SKM-1 treated with dmso at 0.1 percent for 144 hours (cell line): Measurements from ENCODE around the gene SLCO4A1.
A peak's percentile ranks its signal among the peaks of the same experiment; 100 is the strongest.
"Not testable (repeated sequence)": the region's sequence is repeated elsewhere in the genome, so short reads cannot be mapped to it uniquely, and the experiment has no call there.

ENCODE experiments used
- DNase-seq: peaks from one replicate; lab custom pipeline; 2025; ENCODE audit not compliant: unreplicated experiment; lab: John Stamatoyannopoulos, UW

The SLCO4A1 gene

DNA sequence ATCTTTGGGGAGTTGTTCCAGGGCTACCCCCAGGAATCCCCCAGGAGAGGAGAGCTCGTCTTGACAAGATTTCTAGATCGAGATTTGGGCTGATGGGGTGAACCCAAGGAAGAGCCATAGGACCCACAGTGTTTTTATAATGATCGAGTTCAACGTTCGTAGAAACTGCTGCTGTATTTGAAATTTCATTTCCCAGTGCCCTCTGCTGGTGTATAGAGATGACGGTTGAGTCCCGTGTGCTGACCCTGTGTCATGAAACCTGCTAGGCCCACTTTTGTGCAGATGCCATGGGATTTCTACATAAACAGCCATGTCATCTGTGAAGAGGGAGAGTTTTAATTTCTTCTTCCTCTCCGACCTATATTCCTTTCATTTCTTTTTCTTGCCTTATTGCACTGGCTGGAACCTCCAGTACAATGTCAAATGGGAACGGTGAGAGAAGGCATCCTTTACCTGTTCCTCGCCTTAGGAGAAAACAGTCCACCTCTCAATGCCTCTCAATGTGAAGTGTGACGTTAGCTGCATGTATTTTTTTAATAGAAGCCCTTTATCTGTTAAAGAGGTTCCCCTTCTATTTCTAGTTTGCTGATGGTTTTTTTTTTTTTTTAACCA is 37.8 kb downstream of the SLCO4A1 start:
- DNase-seq: no peak

DNA sequence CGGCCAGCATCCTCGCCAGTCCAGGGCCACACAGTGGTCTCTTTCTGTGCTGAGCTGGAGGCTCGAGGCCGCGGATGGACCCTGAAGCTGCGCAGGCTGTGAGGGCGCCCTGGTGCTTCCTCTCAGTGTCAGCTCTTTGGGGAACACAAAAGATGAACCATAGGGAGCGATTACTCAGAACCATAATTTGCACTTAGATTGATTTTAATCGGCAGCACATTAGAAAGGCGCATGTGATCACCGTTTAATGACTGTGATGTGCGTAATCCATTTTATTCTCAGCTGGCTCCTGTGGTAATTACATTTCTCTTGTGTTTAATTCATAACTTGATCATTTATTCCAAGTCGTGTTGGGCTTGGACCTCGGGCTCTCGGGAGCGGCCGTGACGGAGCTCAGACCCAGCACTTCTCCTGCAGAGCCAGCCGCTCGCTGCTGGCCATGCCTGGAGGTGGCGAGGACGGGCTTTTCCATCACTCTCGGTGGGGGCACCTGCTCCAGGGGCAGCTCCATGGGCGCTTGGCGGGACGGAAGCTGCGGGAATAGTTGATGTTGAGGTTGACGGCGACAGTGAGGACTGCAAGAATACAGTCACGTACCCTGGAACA is 40.7 kb downstream of the SLCO4A1 start:
- no peak for DNase-seq

DNA sequence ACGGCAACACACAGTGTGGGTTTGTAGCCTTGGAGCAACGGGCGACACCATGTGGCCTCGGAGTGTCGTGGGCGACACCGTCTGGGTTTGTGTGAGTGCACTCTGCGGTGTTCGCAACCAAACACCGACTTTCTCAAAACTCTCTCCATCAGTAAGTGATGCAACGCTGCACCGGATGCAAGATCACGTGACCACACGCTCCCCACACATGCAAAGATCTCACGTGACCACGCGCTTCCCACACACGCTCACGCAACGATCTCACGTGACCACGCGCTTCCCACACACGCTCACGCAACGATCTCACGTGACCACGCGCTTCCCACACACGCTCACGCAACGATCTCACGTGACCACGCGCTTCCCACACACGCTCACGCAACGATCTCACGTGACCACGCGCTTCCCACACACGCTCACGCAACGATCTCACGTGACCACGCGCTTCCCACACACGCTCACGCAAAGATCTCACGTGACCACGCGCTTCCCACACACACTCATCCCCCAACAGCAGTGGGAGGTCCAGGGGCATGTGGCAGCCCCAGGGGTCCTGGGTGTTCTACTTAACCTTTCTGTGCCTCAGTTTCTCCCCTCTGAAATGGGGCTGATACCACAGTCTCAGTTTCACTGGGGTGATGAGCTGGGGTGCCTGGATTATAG is 41.5 kb downstream of the SLCO4A1 start:
- not testable (repeated sequence) for DNase-seq

DNA sequence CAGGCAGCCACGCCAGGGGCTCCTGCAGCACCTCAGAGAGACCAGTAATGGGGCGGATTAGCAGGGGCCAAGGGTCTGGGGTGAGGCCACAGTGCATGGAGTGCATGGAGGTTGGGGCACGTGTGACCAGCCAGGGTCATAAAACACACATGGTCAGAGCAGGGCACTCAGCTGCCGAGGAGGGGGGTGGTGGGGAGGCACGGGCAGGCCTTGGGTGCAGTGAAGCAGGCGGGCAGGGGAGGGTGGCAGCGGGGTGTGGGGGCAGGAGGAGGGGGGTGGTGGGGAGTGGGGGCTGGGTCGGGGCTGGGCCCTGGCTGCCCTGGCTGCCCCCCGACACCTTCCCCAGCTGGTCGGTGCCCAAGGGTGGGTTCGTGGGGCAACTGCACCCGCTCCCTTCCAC is 42.7 kb downstream of the SLCO4A1 start:
- no peak for DNase-seq

DNA sequence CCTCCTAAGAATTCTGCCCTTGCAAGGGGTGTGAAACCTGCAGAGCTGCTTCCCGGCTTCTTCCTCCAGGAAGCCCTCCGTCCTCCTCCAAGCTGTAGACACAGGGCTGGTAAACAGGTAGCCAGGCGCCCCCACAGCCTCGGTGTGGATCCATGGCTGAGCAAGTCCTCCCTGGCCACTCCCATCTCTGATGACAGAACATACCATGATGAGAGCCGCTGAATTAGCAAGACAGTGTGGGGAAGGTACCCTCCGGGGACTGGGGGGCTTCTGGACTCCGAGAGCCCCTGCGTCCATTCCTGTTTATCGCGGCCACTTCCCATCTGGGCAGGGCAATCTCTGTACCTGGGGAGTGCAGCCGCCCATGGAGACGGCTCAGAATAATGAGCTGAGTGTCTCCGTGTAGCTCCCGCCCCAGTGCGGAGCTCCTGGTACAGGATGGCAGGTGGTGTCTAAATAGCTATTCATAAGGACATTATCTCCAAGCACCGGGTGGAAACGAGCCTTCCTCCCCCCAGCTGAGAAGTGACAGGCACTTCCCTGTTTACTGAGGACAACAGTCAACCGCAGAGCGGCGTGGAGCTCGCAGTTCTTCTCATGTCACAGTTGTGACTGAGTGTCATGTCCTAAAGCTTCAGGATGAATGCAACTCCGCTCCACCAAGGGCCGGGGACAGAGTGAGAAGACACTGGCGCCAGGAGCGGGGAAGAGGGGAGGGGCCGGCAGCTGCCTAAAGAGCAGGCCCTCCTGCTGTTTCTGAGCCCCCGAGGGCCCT is 43.7 kb downstream of the SLCO4A1 start:
- peak; percentile 83 for DNase-seq

DNA sequence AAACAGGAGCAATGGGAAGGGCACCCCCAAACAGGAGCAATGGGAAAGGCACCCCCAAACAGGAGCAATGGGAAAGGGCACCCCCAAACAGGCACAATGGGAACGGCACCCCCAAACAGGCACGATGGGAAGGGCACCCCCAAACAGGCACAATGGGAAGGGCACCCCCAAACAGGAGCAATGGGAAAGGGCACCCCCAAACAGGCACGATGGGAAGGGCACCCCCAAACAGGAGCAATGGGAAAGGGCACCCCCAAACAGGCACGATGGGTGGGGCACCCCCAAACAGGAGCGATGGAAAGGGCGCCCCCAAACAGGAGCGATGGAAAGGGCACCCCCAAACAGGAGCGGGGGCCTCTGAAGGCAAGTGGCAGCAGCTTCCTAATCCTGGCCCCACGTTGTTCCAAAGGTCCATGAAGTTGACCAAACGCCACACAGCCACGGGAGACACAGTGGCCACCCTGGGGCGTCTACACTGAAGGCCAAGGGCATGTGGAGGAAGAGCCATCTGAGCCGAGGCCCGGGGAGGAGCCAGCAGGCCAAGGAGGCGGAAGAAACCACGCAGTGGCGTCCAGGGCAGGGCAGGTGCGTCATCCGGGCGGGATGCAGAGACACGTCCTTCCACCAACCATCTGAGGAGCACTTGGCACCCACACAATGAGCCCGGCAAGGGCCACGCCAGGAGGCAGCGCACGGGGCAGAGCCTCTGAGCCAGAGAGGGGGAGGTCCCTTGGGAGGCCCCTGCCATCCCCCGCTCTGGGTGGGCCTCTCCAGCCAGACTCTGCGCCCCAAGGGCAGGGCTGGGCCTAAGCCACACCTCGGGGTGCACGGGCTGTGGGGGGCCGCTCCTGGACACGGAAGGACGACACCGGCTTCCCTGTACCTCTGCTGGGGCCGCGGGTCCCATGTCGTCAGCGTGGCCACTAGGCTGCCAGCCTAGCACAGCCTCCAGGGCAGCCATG is 44.8 kb downstream of the SLCO4A1 start:
- DNase-seq: no peak

DNA sequence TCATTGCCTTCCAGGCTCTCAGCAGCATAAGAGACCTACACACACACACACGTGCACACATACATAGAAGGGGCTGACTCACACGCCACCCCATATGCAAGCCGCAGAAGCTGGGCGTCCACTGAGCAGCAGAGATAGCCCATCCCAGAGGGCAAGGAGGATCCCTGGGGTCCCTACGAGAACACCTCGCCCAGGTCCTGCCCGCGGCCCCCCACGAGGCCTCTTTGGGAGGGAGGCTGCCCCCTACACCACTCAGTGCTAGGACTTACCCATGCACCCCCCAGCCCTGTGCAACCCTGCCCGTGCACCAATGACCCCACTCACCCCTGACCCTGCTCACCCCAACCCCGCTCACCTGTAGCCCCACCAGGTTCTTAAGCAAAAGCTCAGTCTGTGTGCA is 45.8 kb downstream of the SLCO4A1 start:
- no peak for DNase-seq

DNA sequence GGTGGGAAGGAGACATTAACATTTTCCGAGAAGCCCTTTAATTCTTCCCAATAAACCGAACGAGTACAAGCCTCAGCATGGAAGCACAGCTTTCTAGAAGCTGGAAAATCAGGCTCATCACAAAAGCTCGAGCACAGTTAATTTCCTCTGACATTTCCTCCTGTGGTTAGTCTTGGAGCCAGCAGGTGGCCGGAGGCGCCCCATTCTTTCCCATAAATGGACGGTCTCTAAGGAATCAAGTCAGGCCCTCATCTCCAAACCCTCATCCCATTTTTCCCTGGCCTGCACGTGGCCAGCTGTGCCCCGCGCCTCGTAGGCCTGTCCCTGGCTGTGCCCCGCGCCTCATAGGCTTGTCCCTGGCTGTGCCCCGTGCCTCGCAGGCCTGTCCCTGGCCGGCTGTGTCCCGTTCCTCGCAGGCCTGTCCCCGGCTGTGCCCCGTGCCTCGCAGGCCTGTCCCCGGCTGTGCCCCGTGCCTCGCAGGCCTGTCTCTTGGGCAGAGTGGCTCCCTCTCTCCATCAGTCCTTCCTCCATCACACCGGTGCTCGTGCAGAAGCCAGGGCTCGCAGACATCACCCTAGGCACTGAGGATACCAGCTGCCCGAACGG is 46.7 kb downstream of the SLCO4A1 start:
- DNase-seq: no peak

DNA sequence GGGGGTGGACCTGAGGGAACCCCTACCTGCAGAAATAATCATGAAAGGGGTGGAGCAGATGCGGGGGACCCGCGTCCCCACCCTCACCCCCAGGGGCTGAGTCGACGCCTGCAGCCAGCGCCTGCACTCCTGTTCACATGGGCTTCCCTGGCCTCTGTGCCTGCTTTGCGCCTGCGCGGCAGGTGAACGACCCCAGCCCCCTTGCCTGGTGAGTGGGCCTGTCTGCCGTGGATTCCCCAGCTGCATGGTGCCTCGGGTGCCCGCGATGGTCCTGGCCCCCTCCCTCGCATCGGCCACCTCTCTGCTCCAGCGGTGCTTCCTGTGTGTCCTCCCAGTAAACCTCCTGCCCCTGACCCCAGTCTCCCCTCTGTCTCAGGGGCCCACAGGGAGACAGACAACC is 47.6 kb downstream of the SLCO4A1 start:
- DNase-seq: no peak

DNA sequence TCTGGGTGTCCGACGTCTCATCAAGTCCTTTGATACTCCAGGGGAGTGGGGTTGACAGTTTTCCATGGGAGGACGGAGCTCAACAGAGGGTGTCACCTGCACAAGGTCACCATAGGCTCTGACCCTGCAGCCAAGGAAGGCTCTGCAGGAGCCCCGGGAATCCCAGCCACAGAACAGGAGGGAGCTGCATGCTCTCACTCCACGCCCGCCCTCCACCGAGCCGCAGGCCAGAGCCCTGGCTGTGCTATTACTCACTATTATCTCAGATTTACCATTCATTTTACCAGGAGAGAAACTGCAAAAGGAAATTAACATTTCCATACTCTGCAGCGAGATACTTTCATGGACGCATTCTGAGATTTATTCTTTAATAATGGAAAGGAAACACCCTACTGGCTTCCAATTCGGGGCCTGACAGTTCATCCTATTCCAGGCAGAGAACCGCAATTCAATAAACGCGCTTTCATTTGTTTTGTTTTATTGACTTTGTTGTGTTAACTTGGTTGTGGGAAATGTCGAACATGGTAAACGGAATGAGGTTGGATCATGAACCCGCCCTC is 48.0 kb downstream of the SLCO4A1 start:
- DNase-seq: no peak

DNA sequence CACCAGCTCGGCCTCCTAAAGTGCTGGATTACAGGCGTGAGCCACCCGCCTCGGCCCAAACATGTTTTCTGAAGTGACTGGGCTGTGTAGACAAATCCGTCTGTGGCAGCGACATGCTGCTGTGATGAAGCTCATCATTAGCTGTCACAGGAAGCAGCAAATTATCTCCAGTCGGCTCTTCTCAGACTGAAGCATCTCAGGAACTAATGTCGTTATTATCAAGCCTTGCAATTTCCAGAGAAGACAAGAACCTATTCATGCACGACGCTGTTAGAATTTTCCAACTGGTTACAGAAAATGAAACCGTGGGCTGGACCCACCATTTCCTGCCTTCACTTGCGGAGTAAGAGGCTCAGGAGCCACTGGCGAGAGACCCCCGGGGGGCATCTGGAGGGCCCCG is 49.2 kb downstream of the SLCO4A1 start:
- DNase-seq: no peak

DNA sequence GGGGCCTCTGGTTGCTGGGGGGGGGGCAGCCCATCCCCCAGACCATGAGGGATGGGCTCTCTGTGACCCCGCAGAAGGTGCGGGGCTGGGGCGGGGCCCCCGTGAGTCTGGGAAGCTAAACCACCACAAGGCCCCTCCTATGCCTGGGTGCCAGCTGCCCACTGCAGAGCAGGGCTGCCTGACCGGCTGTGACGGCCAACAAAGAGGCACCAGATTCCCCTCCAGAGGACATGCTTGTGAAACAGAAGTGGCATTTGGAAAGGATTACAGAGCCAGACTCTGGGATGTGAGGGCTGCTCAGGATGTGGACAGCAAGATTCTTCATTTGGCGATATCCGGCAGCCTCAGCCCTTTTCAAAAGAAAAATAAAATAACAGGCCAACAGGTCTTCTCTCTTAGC is 49.9 kb downstream of the SLCO4A1 start:
- DNase-seq: no peak

DNA sequence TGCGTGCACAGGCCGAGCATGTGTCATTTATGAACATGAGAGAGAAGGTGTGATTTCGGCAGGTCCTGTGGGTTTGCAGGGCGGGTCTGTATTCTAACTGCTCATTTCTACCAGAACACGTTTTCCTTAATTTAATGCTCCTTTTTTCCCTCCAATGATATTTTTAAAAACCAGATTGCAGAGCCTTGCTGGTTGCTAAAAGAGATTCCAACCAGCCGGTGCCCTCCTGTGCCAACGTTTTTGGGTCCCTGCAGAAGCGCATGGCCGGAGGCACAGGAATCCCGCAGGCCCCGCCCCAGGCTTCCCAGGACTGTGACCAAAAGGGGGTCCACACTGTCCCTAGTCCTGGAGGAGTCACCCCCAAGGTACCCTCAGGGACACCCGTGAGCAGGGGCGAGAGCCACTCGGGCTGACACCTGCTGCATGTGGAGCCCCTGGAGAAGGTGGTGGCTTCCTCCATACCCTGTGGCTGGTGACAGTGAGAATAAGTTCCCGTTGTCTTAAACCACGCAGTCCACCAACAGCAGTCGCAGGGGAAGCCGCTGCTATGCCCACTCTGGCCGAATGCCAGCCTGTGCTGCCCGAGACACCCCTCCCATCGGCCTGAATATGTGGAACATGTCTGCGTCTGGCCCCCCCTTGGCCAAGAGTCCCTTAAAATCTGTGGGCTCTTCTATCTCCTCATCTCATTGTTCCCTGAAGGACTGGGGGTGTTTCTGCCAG is 50.7 kb downstream of the SLCO4A1 start:
- no peak for DNase-seq

DNA sequence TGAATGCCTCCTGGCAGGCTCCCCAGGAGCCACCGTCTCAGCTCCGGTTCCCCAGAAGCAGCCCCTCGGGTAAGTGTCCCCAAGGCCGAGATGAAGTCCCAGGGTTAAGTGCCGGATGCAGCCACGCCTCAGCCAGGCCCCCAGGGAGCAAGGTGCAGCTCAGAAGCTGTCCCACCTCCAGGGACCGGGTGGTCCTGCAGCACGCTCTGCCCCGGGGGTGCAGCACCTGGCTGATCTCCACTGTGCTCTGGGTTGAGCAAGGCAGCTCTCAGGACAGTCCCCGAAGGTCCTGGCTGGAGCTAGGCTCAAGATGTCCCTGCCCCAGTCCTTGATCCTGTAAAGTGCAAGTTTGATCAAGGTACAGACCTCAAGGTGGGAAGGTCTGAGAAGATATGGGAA is 51.2 kb downstream of the SLCO4A1 start:
- DNase-seq: no peak

DNA sequence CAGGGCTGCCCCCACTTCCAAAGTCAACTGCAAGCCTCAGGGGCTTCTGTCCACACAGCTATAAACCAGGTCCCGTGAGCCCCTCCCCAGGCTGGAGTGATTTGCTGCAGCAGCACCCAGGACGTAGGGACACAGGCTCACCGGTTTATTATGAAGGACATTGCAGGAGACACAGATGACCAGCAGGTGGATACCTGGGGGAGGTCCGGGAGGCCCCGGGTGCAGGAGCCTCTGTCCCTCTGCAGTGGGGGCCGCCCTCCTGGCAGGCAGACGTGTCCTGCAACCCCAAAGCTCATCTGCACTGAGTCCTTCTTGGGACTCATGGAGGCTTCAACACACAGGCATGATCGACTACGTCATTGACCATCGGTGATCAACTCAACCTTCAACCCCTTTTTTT is 51.8 kb downstream of the SLCO4A1 start:
- DNase-seq: no peak

DNA sequence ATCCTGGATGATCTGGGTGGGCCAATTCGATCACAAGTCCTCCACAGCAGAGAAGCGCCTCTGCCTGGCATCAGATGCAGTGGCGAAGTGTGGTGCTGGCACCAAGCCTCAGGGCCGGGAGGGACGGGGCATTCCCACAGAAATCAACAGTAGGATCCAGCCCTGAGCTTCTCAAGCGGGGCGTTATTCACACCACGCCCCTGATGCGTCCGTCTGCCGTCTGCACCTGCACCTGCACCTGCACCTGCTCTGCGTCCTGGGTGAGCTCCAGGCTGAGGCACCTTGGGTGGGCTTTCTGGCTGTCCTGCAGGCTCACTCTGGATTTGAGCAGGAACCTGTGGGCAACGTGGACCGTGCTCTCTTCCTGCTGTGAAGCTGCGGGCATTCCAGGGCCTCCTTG is 52.6 kb downstream of the SLCO4A1 start:
- DNase-seq: no peak

DNA sequence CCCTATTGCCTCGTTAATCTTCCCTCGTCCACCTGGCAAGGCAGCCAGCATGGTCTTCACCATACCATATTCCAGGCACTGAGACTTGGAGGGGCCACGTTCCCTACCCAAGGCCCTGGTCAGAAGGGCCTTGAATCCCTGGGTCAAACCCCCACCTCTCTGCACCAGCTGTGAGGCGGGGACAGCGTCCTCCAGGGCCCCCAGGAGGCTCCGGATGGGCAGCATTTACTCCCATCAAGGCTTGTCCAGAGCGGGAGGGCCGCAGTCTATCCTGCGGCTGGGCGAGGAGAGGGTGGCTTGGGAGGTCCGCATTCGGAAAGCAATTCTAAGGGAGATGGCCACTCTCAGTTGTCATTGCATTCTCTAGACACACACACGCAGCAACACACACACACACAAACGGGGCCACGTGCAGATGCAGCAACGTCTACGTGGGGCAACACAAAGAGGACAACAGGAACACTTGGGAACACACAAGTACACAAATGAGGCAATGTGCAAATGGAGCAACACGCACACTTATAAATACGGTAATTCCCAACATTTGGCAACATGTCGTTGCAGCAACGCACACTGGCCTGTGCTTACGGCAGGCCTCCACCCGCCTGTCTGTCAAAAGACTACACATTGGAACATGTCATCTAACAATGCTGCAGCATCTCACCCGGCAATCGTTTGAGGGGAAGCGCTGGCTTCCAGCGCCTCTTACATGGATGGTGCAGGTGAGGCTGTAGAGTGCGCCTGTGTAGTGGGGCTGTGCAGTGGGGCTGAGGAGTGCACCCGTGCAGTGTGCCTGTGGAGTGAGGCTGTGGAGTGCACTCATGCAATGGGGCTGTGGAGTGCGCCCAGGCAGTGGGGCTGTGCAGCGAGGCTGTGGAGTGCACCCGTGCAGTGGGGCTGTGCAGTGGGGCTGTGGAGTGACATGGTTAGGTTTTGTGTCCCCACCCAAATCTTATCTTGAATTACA is 53.4 kb downstream of the SLCO4A1 start:
- no peak for DNase-seq

DNA sequence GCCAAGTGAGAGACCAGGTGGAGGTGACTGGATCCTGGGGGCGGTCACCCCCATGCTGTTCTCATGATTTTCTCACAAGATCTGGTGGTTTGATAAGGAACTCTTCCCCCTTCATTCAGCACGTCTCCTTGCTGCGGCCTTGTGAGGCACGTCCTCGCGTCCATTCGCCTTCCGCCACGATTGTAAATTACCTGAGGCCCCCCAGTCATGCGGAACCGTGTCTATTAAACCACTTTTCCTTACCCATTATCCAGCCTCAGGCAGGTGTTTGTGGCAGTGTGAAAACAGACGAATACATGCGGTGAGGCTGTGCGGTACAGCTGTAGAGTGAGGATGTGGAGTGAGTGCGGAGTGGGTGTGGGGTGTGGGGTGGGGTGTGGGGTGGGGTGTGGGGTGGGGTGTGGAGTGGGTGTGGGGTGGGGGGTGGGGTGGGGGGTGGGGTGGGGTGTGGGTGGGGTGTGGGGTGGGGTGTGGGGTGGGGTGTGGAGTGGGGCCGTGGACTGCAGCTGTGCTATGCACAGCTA is 54.2 kb downstream of the SLCO4A1 start:
- DNase-seq: no peak
